Lower leg skin (tissue), 3 donors: ENCODE results near the gene FAM200C.

Experiments
- CTCF ChIP-seq, 3 donors: fragments of 450-650 bp; IDR thresholded peaks; one replicate each; pipeline ENCODE4 v1.5.1; 2016; ENCODE audit warnings: antibody characterized with exemption in 3 of 3, mild to moderate bottlenecking in 3 of 3, moderate library complexity in 2 of 3
- POLR2A ChIP-seq, 2 donors: fragments of 450-650 bp; IDR thresholded peaks; one replicate each; pipeline ENCODE4 v1.6.1; 2016 to 2017; ENCODE audit warnings: antibody characterized with exemption in 2 of 2, mild to moderate bottlenecking in 1 of 2, moderate library complexity in 1 of 2

GRCh38 chr5:160363211-160363610 lies 36.6 kb downstream of the FAM200C start:
- TF ChIP-seq CTCF (IDR thresholded peaks at IDR 0.05) = no peak
- TF ChIP-seq POLR2A (IDR thresholded peaks at IDR 0.05) = no peak
